Common myeloid progenitor, CD34-positive (primary cell): ENCODE data around the gene DCAF4.

Experiments used
- CTCF ChIA-PET: fragments of 350-600 bp; sonication (Branson Sonifier 250); formaldehyde crosslinking; loops from one replicate; lab custom pipeline; 2021; ENCODE audit warnings: antibody characterized with exemption; lab: Charles Lee
- POLR2A ChIA-PET: fragments of 350-600 bp; sonication (Branson Sonifier 250); formaldehyde crosslinking; loops from one replicate; lab custom pipeline; 2021; ENCODE audit warnings: antibody characterized with exemption; lab: Charles Lee
- DNase-seq, 3 donors: peaks; one replicate each; pipeline versions ENCODE4 v3.0.0 to v3.0.0-alpha.2; 2013
- H3K27ac ChIP-seq, 2 experiments: 1 replicate in 1 of 2; 2 replicates in 1 of 2; pipeline ENCODE4 v1.7.0; 2013; ENCODE audit warnings: inconsistent platforms in 2 of 2, low read length in 2 of 2, mild to moderate bottlenecking in 2 of 2, low read depth in 1 of 2, moderate library complexity in 1 of 2; ENCODE audit not compliant: severe bottlenecking in 2 of 2, insufficient read depth in 1 of 2, poor library complexity in 1 of 2
- H3K27me3 ChIP-seq, 5 experiments: replicated peaks in 2 of 5; 1 replicate in 3 of 5; 2 replicates in 2 of 5; pipeline versions ENCODE4 v1.6.1 to v1.7.0; 2013; ENCODE audit warnings: low read length in 4 of 5, mild to moderate bottlenecking in 2 of 5, moderate library complexity in 2 of 5, inconsistent platforms in 1 of 5; ENCODE audit not compliant: insufficient read depth in 5 of 5, control insufficient read depth in 4 of 5
- H3K36me3 ChIP-seq, 4 experiments: 1 replicate in 2 of 4; 2 replicates in 2 of 4; pipeline versions ENCODE4 v1.6.1 to v1.7.0; 2013; ENCODE audit warnings: low read length in 3 of 4, control low read depth in 1 of 4, mild to moderate bottlenecking in 1 of 4; ENCODE audit not compliant: control insufficient read depth in 4 of 4, insufficient read depth in 4 of 4
- H3K4me1 ChIP-seq, 4 experiments: 1 replicate in 3 of 4; 2 replicates in 1 of 4; pipeline versions ENCODE4 v1.6.1 to v1.7.1; 2013; ENCODE audit warnings: low read length in 3 of 4, mild to moderate bottlenecking in 3 of 4, control low read depth in 1 of 4, inconsistent platforms in 1 of 4, moderate library complexity in 1 of 4; ENCODE audit not compliant: control insufficient read depth in 4 of 4, insufficient read depth in 4 of 4; ENCODE audit errors: control extremely low read depth in 1 of 4
- H3K4me3 ChIP-seq, 7 experiments: 1 replicate in 4 of 7; 2 replicates in 3 of 7; pipeline versions ENCODE4 v1.5.1 to v1.7.0; 2013; ENCODE audit warnings: mild to moderate bottlenecking in 7 of 7, low read length in 6 of 7, moderate library complexity in 6 of 7, inconsistent platforms in 2 of 7, low read depth in 2 of 7, control low read depth in 1 of 7; ENCODE audit not compliant: insufficient read depth in 4 of 7, control insufficient read depth in 1 of 7; ENCODE audit errors: extremely low read depth in 1 of 7
- H3K9me3 ChIP-seq, 5 experiments: 1 replicate in 4 of 5; 2 replicates in 1 of 5; pipeline versions ENCODE4 v1.6.1 to v1.7.1; 2013; ENCODE audit warnings: low read length in 4 of 5, mild to moderate bottlenecking in 2 of 5, inconsistent platforms in 1 of 5, low read depth in 1 of 5, moderate library complexity in 1 of 5; ENCODE audit not compliant: control insufficient read depth in 4 of 5, insufficient read depth in 2 of 5; ENCODE audit errors: control extremely low read depth in 1 of 5
- WGBS: methylation state at CpG from one replicate; pipeline ENCODE4 v1.1.5; 2013; ENCODE audit not compliant: insufficient coverage; 5-methylcytosine and 5-hydroxymethylcytosine counted together

The DCAF4 gene

GRCh38 chr14:72925171-72925759 lies 999 bp upstream of the DCAF4 start:
- Histone ChIP-seq H3K4me3 (peak overlapping the region in 3 of 7 experiments; percentile 57 to 91 (median 65)), H3K27me3 (peaks cover 0 to 3% (median 0%) of the 10 kb centered on the region in 5 experiments), H3K27ac (peak overlapping the region in 1 of 2 experiments; percentile 79), H3K36me3 (no peaks in the 10 kb centered on the region), H3K9me3 (peaks cover 0 to under 1% (median 0%) of the 10 kb centered on the region in 5 experiments), H3K4me1 (peaks cover 0 to 18% (median 15%) of the 10 kb centered on the region in 4 experiments)
- ChIA-PET CTCF (interaction anchor here (0.6 to 1.7 kb wide), 4 partner anchors 11 to 411 kb away, joined by 3 to 5 read pairs (median 3); no protein-coding TSS in a partner anchor), POLR2A (no interaction called here)
- WGBS, result 93% methylated on average over 21 of the region's 22 CpGs
- no peak for DNase-seq

- Histone ChIP-seq H3K4me3 (peak overlapping the region in 6 of 7 experiments; percentile 57 to 91 (median 76)), H3K36me3 (no peaks in the 10 kb centered on the region), H3K9me3 (no peaks in the 10 kb centered on the region), H3K4me1 (peaks cover 0 to 18% (median 15%) of the 10 kb centered on the region in 4 experiments), H3K27me3 (peaks cover 0 to 1% (median 0%) of the 10 kb centered on the region in 5 experiments), H3K27ac (peak overlapping the region in 1 of 2 experiments; percentile 79)
- DNase-seq, result no peak
- ChIA-PET POLR2A (no interaction called here), CTCF (interaction anchor here (1.1 to 1.7 kb wide), 3 partner anchors 12 to 411 kb away, joined by 3 to 5 read pairs (median 3); no protein-coding TSS in a partner anchor)
- WGBS, result 8% methylated on average over 17 of the region's 33 CpGs
Observed at GRCh38 chr14:72925815-72926291, 411 bp upstream of the DCAF4 start.

DNA sequence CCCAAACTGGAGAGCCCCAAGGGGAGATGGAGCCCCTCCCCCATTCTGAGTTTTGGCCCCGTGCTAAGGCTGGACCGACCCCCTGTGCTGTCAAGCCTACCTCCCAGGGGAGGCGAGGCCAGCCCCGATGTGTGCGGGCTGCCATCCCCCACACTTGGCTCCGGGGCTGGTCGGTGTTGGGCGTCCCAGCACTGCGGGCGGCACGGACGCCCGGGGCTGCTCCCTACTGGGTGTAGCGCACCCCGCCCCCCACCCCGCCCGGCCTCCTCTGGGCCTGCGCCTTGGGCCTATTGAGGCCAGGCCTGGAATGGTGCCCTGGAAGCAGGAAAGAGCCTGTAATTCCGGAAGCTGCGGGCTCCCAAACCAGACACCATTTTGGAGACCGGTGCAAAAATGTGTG lies 2.6 kb downstream of the DCAF4 start:
- over 99% methylated on average over 16 of the region's 21 CpGs for WGBS
- no peaks in the 10 kb centered on the region for H3K36me3 ChIP-seq
- H3K27me3 ChIP-seq, result no peaks in the 10 kb centered on the region
- no peak for DNase-seq
- peaks cover 0 to 18% (median 15%) of the 10 kb centered on the region in 4 experiments for H3K4me1 ChIP-seq
- H3K27ac ChIP-seq, result no peak overlapping the region
- ChIA-PET POLR2A (no interaction called here), CTCF (no interaction called here)
- no peak overlapping the region for H3K4me3 ChIP-seq
- H3K9me3 ChIP-seq, result no peaks in the 10 kb centered on the region

DNA sequence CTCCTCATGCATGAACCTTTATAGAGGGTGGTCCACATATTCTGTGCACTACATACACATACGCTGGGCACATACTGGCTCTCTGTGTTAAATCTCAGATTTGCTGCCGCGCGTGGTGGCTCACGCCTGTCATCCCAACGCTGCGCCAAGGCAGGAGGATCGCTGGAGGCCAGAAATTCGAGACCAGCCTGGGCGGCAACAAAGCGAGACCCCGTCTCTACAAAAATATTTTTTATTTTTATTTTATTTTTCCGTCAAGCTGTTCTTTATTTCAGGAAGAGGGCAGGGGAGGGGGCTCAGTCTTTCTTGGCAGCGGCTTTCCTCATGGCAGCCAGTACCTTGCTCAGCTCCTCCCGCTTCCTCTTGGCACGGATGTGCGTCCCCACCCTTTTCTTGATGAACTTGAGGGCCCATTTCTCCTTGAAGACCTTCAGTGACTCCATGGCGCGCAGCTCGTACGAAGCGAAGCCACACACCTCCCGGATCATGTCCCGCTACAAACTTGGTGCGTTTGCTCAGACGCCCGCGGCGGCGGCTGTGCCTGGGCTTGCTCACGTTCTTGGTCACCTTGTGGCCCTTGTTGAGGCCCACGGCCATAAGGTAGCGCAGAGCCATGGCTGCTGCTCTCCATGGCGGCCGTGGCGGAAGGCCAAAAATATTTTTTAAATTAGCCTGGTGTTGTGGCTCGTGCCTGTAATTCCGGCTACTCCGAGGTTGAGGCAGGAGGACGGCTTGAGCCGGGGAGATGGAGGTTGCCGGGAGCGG lies 3.2 kb downstream of the DCAF4 start:
- H3K9me3 ChIP-seq, result no peaks in the 10 kb centered on the region
- no peak overlapping the region for H3K4me3 ChIP-seq
- CTCF ChIA-PET, result interaction anchor here (1.1 kb wide), 1 partner anchor 415 kb away, joined by 3 read pairs; no protein-coding TSS in a partner anchor
- no peaks in the 10 kb centered on the region for H3K36me3 ChIP-seq
- POLR2A ChIA-PET, result no interaction called here
- no peaks in the 10 kb centered on the region for H3K27me3 ChIP-seq
- WGBS, result 97% methylated on average over 29 of the region's 43 CpGs
- no peak overlapping the region for H3K27ac ChIP-seq
- peaks cover 0 to 18% (median 15%) of the 10 kb centered on the region in 4 experiments for H3K4me1 ChIP-seq
- no peak for DNase-seq

GRCh38 chr14:72932893-72933292 lies 6.6 kb downstream of the DCAF4 start:
- peak in 2 of 3 donors; percentile 6 to 13 for DNase-seq
- ChIA-PET CTCF (interaction anchor here (0.9 to 1.2 kb wide), 2 partner anchors 14 to 16 kb away, joined by 3 read pairs; no protein-coding TSS in a partner anchor), POLR2A (no interaction called here)
- Histone ChIP-seq H3K36me3 (peaks cover 0 to 4% (median under 1%) of the 10 kb centered on the region in 4 experiments), H3K27ac (no peak overlapping the region), H3K4me1 (peaks cover 0 to 2% (median 0%) of the 10 kb centered on the region in 4 experiments), H3K9me3 (no peaks in the 10 kb centered on the region), H3K27me3 (no peaks in the 10 kb centered on the region), H3K4me3 (no peak overlapping the region)
- WGBS, result 97% methylated on average over 6 of the region's 7 CpGs

- Histone ChIP-seq H3K27ac (no peak overlapping the region), H3K27me3 (no peaks in the 10 kb centered on the region), H3K36me3 (peaks cover 21 to 52% (median 37%) of the 10 kb centered on the region in 4 experiments), H3K4me3 (no peak overlapping the region), H3K9me3 (no peaks in the 10 kb centered on the region), H3K4me1 (peaks cover 0 to 2% (median 0%) of the 10 kb centered on the region in 4 experiments)
- DNase-seq, result no peak
- WGBS, result 96% methylated on average over 12 of the region's 13 CpGs
- ChIA-PET POLR2A (interaction anchor here (0.7 kb wide), 1 partner anchor 311 kb away, joined by 4 read pairs; no protein-coding TSS in a partner anchor), CTCF (interaction anchor here (1.4 kb wide), 1 partner anchor 9 kb away, joined by 7 read pairs; no protein-coding TSS in a partner anchor)
Observed at GRCh38 chr14:72939630-72940029, 13.4 kb downstream of the DCAF4 start.
